HG03039 (cell line): ENCODE data around the gene NRP2.

ENCODE experiments used
- ATAC-seq: cut with Tn5 transposase; IDR thresholded peaks from one replicate; pipeline ENCODE4 v1.9.1; 2021; ENCODE audit warnings: mild to moderate bottlenecking, moderate library complexity; ENCODE audit not compliant: unreplicated experiment

NRP2 gene

DNA sequence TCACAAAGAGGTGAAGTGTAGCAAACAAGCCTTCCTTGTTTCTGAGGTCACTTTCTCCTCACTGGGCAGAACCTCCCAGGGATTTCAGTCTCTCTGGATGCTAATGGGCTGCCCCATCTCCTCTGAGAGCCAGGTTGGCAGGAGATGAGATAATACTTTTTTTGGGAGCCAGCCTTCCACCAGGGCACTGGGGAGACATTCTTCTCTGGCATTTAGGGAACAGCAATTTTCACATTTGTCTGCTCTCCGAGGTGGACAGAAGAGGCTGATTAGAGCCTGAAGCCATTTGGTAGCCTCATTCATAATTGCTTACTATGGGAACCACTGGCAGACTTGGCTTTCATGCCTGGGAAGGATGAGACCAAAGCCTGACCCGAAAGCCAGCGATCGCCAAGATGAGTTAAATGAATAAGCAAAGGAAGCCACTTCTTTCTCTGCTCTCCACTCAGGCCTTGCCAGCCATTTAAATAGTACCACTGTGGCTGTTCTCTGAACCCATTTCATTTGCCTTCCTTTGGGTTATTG, 70.1 kb downstream of the NRP2 start:
- ATAC-seq, result no peak

DNA sequence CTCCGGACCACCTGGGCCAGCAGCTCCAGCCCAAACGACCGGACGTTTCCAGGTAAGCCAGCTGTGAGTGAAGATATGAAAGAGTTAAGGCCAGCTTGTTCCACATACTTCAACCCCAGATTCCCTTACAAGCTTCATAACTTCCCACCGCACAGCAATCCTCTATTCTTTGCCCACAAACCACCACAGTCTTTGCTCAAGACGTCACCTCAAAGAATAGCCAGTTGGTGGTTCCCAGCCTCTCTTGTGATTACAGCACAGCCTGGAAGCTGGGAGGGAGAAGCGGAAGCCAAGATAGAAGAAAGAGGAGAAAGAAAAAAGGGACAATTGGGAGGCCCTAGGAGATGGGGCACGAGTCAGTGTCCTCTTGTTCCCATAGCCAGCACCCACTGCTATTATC, 70.6 kb downstream of the NRP2 start:
- no peak for ATAC-seq

DNA sequence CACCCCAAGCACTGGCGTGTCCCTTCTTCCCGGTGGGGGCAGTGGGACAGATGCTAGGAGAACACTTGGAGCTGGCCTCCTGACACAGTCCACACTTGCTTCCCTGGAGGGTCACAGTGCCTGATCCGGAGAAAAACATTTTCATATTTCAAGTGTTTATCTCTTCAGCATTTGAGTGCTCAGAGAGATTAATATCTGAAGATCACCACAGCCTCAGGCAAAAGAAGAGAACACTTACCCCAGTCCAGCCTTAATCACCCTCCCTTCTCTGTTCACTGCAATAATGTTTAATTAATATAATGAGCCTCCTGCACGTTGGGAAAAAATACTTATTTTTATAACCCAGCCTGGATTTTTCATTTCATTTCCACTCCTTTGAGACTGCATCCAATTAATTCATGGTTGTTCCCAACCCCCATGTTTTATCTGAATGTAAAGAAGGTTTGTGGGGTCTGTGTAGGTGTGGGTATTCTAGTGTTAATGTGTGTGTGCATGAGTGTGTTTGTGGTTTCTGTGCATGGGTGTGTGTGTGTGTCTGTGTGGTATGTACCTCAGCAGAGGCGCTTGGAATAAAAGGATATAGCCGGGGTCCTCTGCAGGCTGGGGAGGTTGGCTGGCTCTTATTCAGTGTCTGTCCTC, 72.1 kb downstream of the NRP2 start:
- no peak for ATAC-seq

DNA sequence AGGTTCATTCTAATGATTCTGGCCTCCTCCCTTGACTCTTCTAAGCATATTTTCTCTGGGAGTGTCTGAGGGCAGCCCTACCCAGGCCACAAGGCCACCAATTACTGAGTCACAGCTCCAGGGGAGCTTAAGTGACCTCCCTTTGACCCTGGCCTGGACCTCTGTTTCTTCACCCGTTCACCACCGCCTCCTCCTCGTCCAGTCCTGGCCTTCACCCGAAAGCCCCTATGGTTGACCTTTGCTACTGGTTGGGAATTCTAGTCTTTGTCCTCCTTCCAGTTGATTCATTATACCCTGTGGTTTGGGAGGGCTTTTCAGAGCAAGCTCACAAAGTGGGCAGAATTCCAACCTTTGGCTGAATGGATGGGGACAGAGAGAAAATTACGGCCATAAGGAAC, 72.6 kb downstream of the NRP2 start:
- no peak for ATAC-seq

DNA sequence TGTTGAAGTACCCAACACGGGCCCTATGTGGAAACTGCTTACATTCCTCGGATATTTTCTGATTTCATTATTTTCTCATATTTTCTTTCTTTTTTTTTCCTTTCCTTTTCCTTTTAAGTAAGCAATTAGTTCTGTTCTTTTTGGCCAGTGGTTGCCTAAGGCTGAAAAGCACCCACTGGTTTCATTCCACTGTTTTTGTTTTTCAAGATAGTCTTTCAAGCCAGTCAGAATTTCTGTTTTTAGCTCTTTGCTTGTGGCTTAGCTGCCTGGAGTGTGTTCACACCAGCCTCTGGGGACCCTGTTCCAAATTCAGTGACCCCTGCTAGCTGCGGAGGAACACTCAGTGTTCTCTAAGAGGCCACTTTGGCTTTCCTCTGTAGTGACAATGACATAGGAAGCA, 73.6 kb downstream of the NRP2 start:
- no peak for ATAC-seq

DNA sequence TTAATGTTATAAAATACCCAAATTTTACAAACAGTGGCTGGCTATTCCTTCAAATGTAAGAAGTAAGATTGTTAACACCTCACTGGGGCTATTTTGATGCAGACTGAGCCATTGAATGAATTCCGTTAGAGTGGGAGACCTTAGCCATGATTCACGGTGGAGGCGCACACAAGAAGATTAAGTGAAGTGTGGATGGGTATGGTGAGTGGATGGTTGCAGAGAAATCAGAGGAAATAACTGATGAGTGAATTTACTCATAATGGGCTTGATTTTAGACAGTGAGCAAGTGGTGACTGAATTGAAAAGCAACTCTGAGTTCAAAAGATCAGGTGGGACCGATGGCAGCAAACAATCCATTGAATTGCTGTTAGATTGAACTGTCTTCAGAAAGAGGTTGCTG, 75.0 kb downstream of the NRP2 start:
- no peak for ATAC-seq

DNA sequence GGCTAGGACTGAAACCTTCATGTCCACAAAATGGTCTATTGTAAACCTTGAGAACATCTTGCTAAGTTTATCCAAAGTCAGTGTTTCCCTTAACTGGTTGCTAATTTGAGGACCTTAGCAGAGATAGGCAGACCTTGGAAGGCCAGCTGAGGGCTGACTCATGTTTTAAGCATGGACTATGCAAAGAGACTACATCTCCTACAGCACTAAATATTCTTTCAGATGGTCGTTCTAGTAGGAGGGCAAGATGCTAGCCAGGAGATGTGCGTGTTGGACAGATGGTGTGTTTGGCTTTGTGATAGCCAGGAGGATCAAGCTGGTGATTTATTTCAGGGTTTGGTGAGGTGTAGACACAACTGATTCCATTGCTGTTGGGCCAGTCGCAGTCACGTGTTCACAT, 75.8 kb downstream of the NRP2 start:
- no peak for ATAC-seq

DNA sequence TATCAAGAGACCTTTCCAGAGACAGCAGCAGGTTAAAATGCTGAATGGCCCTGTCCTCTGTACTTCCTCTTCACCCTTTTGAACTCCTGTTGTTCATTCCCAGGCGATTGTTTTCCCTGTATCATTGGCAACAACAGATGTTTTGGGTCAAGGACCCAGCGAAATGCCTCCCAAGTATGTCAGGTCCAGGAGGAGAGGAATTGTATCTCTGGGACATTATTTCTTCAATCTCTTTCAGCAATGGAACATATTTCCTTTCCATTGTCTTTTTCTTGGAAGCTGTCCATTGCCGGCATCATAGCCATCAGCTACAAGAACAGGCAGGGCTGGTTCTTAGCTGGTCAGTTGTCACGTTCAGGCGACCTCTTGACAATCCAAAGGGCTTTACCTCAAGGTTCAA, 76.2 kb downstream of the NRP2 start:
- ATAC-seq, result no peak

DNA sequence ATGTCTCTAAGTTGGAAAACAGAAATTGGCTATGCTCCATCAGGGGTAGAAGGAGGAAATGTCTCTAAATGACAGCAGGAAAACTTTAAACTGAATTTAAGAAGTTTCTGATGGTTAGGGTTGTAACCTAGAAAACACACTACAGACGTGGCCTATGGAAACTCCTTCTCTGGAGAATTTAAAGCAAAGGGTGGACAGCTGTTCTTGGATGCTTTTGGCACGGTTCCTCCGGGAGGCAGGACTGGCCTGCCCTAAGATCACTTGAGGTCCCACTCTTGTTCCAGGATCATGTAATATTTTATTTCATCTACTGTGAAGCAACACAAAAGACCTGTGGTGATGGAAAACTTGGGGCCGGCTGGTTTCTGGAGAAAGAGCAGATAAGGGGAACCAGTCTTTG, 77.0 kb downstream of the NRP2 start:
- no peak for ATAC-seq

DNA sequence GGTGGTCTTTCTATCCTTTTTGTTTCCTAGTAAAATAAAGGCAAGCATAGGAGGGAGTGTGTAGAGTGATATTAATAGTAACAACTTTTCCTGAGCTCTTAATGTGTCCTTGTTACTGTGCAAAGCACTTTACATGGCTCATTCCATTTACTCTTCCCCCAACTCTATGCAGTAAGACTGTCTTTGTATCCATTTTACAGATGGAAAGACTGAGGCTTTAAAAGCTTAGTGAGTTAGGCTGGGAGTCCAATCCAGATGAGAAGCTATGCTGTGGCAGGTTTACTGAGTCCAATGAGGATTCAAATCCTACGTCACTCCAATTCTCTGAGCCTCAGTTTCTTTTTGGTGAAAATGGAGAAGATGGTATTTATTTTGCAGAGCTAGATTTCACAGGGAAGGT, 77.4 kb downstream of the NRP2 start:
- ATAC-seq, result no peak

DNA sequence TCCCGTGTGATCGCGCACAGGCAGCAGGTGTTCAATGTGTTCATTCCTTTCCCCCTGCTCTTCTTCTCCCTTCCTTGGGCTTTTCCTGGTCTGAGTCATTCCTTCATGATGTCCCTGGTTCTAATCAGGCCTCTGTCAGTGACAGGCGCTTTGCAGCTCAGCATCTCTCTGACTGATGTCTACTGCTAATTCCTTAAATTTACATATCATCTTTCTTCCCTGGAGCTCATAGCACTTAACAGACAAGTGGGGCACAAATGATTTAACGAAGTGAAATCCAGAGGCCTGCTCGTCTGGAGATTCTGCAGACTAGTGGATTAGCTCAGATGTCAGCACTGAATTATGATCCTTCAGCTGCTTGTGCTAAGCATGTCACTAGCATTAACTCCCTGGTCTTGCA, 77.9 kb downstream of the NRP2 start:
- no peak for ATAC-seq

DNA sequence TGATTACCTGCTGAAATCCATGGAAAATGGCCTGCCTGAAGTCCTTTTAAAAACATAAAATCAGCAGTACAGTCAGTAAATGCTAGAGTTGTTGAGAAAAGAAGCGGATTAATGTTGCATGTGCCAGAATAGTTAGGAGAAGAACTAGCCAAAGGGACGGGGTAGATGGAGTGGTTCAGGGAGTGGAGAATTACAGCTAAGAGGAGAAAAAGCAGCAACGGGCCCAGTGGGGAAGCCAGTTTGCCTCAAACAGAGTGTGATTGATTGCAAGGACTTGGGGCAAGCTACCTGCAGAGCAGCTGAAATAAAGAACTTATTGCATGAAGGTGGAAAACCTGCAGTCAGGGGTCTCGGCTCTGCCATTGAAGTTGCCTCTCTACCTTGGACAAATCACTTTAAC, 79.1 kb downstream of the NRP2 start:
- ATAC-seq, result no peak

DNA sequence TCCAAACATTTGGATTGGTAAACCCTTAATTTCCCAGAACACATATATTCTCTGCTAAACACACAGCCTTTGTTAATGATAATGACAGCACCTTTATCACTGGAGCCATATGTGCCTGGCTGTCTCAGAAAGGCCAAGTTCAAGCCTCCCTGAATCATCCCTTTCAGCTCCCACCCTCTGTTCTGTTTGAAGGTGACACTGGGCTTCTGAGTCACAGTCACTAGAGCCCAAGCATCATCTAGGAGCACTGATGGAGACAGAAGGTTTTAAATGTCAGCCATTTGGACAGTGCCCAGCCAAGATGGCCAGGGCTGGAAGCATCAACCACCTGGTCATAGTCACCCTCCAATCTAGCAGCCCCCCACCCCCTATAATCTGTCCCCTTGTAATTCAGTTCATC, 80.6 kb downstream of the NRP2 start:
- no peak for ATAC-seq

DNA sequence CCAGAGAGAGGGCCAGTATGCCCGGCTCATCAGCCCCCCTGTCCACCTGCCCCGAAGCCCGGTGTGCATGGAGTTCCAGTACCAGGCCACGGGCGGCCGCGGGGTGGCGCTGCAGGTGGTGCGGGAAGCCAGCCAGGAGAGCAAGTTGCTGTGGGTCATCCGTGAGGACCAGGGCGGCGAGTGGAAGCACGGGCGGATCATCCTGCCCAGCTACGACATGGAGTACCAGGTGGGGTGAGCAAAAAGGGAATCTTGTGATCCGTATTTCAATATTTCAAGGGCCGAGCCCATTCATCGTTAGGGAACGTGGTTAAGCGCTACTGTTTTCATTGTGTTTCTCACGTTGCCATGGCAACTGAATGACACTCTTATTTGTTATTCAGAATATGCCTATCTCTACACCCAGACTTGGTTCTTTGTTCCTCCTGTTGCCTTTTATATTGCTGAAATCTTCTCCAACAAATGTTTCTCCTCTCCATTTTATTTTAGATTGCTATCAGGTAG, 81.5 kb downstream of the NRP2 start:
- no peak for ATAC-seq

DNA sequence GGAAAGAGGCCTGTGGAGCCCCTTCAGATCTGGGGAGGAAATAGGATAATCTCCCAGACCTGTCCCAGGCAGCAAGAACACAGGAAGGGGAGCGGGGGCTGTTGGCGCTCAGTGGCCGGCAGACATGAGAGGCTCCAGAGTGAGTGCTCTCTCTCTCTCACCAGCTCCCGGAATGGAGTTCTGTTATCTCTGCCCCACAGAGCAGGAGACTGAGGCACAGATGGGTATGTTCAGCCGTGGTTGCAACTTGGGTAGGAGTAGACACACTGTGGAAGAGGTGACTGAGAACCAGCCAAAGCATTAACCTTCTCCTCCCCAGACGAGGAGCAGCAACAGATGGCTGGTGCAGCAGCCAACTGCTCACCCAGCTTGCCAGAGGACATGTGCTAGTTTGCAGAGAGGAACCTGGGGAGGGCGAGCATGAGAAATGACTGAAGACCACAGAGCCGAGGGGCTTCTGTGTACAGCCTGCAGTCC, 82.0 kb downstream of the NRP2 start:
- ATAC-seq, result no peak

DNA sequence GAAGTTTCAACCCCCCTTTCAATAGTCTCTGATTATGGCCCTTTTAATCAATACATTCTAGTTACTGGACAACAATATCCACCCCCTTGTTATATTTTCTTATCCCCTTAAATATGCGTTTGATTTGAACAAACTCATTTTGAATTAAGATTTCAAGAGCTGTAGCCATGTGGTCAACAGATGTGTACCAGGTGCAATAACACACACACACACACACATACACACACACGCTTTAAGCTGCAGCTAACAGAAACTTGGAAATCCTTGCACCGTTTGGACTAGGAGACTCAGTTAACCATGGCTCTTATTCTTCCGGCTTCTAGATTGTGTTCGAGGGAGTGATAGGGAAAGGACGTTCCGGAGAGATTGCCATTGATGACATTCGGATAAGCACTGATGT, 82.8 kb downstream of the NRP2 start:
- ATAC-seq, result no peak

DNA sequence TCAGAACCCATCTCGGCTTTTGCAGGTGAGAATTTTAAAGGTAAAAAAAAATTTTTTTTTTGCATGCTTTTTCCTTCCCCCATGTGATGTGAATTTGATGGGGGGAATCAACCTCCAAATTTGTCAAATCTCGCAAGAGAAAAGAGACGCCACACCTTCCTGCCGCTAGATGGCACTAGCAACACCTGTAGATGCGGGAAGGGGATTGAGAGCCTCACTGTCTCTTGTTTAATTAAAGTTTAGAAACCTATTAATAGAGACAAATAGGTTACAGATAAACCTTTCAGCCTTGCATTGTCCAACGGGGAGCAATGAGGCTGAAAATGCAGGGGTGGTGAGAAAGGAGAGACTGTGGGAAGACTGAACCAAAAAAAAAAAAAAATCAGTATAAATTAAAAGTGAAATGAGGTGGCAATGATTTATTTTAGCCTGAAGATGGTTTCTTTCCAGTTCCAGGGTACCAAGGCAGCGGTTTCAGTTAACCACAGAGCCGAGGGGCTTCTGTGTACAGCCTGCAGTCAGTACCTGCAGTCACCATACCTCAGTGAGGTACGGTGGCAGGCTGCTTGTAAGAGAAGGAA, 84.6 kb downstream of the NRP2 start:
- no peak for ATAC-seq

DNA sequence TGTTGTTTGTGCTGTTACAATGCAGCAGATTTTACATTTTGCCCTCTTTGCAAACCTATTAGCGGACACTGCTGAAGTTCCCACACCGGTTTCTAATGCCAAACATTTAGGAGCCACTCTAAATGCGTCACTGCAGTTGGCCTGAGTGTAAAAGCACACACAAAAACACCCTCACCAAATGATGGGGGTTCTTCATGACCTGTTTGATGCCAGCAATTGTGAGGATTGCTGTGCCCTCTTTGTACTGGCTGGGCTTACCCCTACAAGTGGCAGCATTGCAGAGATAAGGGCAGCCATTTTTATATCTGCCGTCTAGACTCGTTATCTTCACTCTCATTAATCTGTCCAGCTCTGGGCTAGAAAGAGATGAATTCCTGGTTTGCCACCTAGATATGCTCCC, 85.3 kb downstream of the NRP2 start:
- no peak for ATAC-seq

DNA sequence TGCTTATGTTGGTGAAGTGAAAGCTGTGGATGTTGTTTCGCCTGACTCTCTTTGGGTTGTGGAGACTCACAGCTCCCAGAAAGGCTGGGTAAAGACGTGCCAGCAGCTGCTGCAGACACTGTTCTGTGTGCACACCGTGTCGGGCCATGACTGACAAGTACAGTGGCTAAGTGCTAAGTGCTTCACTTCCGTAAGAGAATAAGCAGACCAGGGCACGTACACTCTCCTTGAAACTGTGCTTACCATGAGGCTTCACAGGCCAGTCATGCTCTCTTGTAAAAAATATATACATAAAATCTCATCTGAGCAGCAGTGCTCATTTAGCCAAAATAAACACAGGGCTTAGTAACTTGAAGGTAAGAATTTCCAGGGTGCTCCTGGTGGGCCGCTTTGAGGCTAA, 86.0 kb downstream of the NRP2 start:
- ATAC-seq, result no peak

DNA sequence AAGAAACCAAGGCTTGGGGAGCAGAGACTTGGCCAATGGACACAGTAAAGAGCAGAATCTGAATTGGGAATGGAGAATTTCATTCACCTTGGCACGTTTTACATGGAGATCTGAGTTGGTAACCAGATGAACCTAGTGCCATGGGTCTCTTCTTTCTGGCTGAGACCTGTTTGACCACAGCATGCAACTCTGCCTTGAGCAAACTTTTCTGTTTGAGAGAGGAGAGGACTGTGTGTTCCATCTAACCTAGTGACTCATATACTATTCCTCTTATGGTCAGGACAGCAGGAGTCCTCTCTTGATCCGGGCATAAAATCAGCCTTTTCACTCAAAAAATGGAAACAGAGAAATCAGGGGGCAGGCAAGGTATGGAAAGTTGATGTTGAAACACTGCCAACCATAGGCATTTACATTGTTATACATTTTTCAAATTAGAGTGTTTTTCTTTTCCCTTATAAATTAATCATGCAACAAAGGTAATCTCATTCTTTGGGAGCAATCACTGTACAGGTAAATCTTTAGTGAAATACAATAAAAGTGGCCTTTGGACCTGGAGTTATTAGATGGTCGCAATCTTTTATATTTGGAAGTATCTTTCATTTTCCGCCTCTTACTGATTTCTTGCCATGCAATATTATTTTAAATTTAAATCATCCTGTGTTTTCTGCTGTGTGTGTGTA, 86.7 kb downstream of the NRP2 start:
- ATAC-seq, result no peak

DNA sequence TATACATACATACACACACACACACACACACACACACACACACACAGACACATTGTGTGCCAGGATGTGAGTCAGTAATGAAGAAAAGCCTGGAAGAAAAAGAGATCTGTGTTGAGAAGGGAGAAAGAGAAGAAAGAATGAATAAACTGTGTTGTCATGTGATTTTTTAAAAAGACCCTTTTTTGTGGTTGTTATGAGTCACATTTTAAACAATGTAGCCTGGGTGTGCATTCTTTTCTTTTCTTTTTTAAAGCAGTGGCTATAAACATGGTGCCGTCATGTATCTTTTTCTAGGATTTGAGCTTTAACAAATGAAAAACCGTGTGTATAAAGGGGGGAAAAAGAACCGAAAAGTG, 87.2 kb downstream of the NRP2 start:
- ATAC-seq, result no peak

DNA sequence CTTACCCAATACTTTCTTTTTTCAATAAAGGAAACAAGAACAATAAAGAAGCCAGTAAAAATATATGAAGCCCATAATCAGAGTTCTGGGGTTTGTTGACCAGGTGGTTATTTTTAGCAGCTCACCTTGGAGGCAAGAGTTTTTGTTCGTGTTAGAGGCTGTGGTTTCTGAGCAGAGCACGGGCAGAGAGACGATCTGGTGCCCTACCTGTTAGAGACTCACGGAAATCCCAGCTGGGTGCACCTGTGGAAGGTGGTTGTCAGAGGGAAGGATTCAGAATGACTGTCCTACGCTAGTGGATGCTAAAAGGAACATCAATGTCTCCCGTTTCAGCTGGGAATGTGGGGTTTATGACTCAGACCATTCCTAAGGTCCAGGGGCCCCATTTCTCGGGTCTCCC, 87.6 kb downstream of the NRP2 start:
- ATAC-seq, result no peak
